ENCODE data around the gene MDFIC.

DNA sequence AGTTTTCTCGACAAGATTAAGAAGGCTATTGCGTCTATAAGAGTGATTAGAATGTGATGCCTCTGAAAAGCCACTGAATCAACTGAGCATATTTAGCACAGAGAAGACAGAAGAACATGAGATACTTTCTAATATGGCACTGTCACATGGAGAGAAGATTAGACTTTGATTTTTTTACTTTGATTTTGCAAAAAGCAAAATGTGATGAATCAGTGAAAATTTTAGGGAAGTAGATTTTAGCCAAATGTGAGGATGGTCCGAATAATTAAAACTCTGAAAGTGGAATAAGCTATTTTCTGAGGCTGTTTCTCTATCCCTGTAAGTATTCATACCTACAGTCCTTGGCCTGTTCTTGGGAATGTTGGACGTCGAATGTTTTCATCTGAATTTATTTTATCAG lies 11.8 kb downstream of the MDFIC start:
- no peak for TF ChIP-seq EP300 (IDR thresholded peaks at IDR 0.05)
- TF ChIP-seq, protein P1, sequence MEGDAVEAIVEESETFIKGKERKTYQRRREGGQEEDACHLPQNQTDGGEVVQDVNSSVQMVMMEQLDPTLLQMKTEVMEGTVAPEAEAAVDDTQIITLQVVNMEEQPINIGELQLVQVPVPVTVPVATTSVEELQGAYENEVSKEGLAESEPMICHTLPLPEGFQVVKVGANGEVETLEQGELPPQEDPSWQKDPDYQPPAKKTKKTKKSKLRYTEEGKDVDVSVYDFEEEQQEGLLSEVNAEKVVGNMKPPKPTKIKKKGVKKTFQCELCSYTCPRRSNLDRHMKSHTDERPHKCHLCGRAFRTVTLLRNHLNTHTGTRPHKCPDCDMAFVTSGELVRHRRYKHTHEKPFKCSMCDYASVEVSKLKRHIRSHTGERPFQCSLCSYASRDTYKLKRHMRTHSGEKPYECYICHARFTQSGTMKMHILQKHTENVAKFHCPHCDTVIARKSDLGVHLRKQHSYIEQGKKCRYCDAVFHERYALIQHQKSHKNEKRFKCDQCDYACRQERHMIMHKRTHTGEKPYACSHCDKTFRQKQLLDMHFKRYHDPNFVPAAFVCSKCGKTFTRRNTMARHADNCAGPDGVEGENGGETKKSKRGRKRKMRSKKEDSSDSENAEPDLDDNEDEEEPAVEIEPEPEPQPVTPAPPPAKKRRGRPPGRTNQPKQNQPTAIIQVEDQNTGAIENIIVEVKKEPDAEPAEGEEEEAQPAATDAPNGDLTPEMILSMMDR (IDR thresholded peaks at IDR 0.05): no peak
- no peak for TF ChIP-seq POLR2AphosphoS5 (IDR thresholded peaks at IDR 0.05)
- TF ChIP-seq POLR2A (IDR thresholded peaks at IDR 0.05): no peak

Measured in upper lobe of left lung (tissue), 4 donors.